GM04504 (cell line): ENCODE results near the gene VWA8.
"Not testable (repeated sequence)": the region's sequence is repeated elsewhere in the genome, so short reads cannot be mapped to it uniquely, and the experiment has no call there.

Experiments used
- DNase-seq: peaks from one replicate; pipeline ENCODE4 v3.0.0-alpha.2; 2012; ENCODE audit warnings: low read depth

VWA8 gene

DNA sequence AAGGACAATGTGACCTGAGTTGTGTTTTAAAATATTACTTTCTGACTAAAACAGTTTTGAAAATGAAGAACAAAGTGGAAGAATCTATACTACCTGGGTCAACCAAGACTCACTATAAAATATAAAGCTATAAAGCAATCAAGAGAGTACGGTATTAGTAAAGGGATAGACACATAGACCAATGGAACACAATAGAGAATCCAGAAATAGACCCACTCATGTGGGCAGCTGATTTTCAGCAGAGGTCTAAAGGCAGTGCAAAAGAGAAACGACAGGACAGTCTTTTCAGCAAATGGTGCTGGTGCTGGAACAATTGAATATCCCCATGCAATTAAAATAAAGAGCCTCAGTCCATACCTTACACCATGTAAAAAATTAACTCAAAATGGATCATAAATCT is 278.9 kb downstream of the VWA8 start:
- DNase-seq = no peak

- no peak for DNase-seq
Measured at GRCh38 chr13:41681587-41681986, 279.3 kb downstream of the VWA8 start.

- DNase-seq = no peak
Measured at GRCh38 chr13:41680900-41681299, 280.0 kb downstream of the VWA8 start.

GRCh38 chr13:41678848-41679247 is 282.1 kb downstream of the VWA8 start:
- no peak for DNase-seq

DNA sequence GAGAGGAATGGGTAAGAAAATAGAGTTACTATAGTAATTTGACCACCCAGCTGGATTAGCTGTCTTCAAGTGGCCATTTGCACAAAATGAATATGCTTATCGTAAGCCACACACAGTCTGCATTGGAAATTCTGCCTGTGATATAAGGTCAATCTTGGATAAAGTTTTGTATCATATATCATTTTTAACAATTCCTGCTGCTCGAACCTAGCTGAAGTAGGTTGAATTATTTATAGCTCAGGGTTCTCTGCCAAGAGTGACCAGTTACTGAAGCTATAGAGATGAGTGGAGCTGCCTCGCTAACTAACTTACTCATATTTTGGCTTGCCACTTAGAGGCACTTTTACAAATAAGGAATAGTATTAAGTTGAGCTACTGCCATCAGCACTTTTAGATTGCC is 282.7 kb downstream of the VWA8 start:
- peak; percentile 41 for DNase-seq

- peak; percentile 55 for DNase-seq
Measured at GRCh38 chr13:41675306-41675705, 285.6 kb downstream of the VWA8 start.

- no peak for DNase-seq
Measured at GRCh38 chr13:41674246-41674645, 286.7 kb downstream of the VWA8 start.

GRCh38 chr13:41673640-41674039 is 287.3 kb downstream of the VWA8 start:
- no peak for DNase-seq

GRCh38 chr13:41670873-41671443 is 290.0 kb downstream of the VWA8 start:
- no peak for DNase-seq

GRCh38 chr13:41668130-41668757 is 292.7 kb downstream of the VWA8 start:
- DNase-seq = peak; percentile 80

GRCh38 chr13:41666644-41667043 is 294.3 kb downstream of the VWA8 start:
- DNase-seq = no peak

- no peak for DNase-seq
Measured at GRCh38 chr13:41660411-41660810, 300.5 kb downstream of the VWA8 start.

DNA sequence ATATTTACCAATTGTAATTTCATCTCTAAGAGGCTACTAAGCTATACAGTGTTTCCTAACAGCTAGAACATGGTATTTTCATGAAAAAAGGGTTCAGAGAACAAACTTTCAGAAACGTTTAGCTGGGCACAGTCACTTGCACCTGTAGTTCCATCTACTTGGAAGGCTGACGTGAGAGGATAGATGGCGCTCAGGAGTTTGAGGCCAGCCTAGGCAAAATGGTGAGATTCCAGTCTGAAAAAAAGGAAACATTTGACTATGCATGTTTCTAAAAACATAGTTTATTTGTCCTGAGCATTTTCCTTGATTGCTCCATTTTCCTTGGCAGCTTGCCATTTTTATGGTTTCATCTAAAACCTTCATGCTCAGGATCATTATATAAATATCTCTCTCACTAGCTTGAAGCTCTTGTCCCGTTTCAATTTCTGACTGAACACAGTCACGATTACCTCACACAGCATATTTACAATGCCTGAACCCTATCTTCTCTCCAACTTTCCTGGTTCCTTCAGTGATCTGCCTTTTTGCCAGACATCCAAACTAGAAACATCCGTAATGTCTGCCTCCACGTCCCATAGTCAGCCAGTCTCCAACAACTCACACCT is 302.8 kb downstream of the VWA8 start:
- DNase-seq = no peak

DNA sequence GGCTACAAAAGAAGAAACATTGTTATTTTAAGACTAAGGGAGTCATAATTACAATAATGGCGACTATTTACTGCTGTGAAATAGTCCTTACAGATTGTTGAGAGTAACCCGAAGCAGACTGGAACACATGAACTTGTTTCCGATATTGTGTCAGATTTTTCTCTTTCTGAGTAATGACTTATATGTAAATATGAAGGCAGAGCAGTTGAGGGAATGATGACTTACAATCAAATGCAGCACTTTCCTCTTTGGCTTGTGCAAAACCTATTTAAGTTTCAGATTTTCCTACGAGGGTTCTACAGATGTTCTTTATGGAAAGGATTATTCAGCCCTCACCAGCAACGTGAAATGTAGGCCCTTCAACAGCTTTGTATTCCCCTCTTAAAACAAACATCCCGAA is 304.9 kb downstream of the VWA8 start:
- DNase-seq = no peak

GRCh38 chr13:41654796-41655195 is 306.1 kb downstream of the VWA8 start:
- DNase-seq = no peak

DNA sequence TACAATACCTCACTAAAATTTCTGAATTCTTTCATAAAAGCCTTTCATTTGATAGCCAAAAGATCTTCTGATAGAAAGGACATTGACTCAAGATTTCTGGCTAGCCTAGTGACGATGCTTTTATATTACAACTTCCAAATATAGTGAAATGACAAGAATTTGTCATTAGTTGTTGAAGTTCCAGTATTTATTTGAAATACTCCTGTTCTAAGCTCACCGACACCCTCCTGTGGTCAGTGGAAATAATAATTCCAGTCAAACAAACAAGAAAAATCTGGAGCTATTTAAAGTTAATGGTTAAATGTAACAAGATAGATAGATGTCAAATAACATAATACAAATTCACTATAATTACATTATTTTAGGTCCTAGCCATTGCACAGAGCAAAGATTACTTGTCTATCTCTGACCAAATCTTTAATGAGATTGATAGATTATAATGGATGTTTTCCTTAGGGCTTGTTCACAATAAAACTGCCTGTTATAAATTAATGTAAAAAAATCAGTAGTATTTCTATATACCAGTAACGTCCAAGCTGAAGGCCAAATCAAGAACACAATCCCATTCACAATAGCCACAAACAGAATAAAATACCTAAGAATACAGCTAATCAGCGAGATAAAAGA is 308.1 kb downstream of the VWA8 start:
- peak; percentile 33 for DNase-seq

GRCh38 chr13:41651413-41652058 is 309.4 kb downstream of the VWA8 start:
- DNase-seq = no peak

GRCh38 chr13:41650706-41651105 is 310.2 kb downstream of the VWA8 start:
- DNase-seq = no peak

- no peak for DNase-seq
Measured at GRCh38 chr13:41649659-41650058, 311.2 kb downstream of the VWA8 start.

DNA sequence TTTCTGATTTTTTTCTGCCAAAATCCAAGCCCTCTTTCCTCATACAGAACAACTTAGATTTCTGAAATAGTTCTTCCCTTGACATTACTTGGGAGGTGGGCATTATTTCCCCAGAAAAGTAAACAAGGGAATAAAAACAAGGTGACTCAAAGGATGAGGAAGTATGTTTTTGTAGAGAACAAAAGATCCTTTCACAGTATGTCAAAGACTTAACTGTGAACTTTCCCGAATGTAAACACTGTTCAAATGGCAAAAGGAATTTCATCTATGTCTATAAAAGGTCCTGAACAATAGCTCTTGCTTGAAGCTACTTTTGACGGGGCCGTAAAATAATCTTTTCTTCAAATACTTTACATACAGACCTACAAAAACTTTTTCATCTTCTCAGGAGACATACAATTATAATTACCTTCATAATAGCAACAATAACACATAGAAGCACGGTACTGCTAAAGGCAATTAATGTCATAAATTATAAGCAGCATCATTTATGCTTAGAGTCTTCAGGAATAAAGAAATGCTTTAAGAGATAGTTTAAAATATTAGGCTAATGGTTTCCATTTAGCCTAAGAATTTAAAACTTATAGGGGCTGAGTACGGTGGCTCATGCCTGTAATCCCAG is 312.5 kb downstream of the VWA8 start:
- no peak for DNase-seq

DNA sequence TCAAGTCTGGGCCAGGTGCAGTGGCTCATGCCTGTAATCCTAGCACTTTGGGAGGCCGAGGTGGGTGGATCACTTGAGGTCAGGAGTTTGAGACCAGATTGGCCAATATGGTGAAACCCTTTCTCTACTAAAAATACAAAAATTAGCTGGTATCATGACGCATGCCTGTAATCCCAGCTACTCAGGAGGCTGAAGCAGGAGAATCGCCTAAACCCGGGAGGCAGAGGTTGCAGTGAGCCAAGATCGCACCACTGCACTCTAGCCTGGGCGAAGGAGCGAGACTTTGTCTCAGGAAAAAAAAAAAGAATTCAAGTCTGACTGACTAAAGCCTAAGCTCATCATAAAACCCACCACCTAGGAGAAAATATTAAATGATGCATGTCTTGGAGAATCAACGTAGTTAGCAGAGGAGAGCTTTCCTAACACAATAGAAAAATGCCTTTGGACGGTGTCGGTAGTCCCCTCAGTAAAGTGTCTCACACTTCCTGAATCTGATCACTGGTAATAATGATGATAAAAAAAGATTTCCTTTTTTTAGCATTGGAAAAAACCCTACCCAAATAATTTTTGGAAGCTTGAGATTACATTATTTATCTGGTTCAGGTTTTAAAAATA is 313.1 kb downstream of the VWA8 start:
- DNase-seq = not testable (repeated sequence)

- peak; percentile 81 for DNase-seq
Measured at GRCh38 chr13:41645331-41645730, 315.6 kb downstream of the VWA8 start.
